Testis (tissue), 2 donors: ENCODE measurements around the gene PCDHA6.
"Not testable (repeated sequence)": the region's sequence is repeated elsewhere in the genome, so short reads cannot be mapped to it uniquely, and the experiment has no call there.

Experiments
- CTCF ChIP-seq, 3 experiments: fragments of 450-650 bp in 2 of 3; fragments of 200-600 bp in 1 of 3; sonication (generic) in 1 of 3; IDR thresholded peaks; one replicate each; pipeline ENCODE4 v1.5.1; 2016 to 2019; ENCODE audit warnings: antibody characterized with exemption in 3 of 3, mild to moderate bottlenecking in 2 of 3, moderate library complexity in 1 of 3
- POLR2A ChIP-seq: fragments of 450-650 bp; IDR thresholded peaks from one replicate; pipeline ENCODE4 v1.6.1; 2017; ENCODE audit warnings: antibody characterized with exemption, mild to moderate bottlenecking, moderate library complexity

GRCh38 chr5:140822969-140823368 is 4.8 kb upstream of the PCDHA6 start:
- not testable (repeated sequence) for TF ChIP-seq POLR2A; CTCF (IDR thresholded peaks at IDR 0.05)
